ENCODE measurements around the gene BTNL2. TPM values are rescaled to one million over a fixed set of nuclear protein-coding genes. Genes with fewer than 3 reads are reported as not detected.

Gene BTNL2
- total and polyA plus RNA-seq, 2 donors = not detected

- Histone ChIP-seq H3K27ac (ENCODE audit: low read depth) (no peak overlapping the region), H3K4me1 (ENCODE audit: insufficient read depth) (no peaks in the 10 kb centered on the region), H3K4me3 (ENCODE audit: low read depth, low read length) (no peak overlapping the region), H3K36me3 (ENCODE audit: insufficient read depth) (no peaks in the 10 kb centered on the region)
- DNase-seq (ENCODE audit: extremely low spot score) = no peak
- 75% methylated on average over 3 of the region's 3 CpGs for WGBS
These were observed 24.2 kb upstream of the BTNL2 start for GRCh38 chr6:32431142-32431541.

DNA sequence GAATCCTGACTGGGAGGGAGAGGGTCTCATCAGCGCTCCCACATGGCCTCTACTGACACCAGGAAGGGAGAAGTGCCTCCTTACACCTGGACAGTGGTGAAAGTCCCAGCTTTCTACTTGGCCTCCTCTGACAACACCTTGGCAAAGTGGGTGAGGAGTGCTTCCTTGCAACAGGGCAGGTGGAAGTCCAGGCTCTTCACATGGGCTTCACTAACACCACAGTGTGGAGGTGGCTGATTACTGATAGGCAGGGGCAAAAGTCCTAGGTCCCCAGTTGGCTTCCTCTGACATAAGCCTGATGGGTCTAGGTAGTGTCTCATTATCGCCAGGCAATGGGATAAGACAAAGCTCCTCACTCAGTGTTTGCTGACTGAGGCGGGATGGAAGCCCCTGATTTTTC lies 23.2 kb upstream of the BTNL2 start:
- DNase-seq (ENCODE audit: extremely low spot score) = no peak
- Histone ChIP-seq H3K27ac (ENCODE audit: low read depth) (no peak overlapping the region), H3K4me1 (ENCODE audit: insufficient read depth) (no peaks in the 10 kb centered on the region), H3K36me3 (ENCODE audit: insufficient read depth) (no peaks in the 10 kb centered on the region), H3K4me3 (ENCODE audit: low read depth, low read length) (no peak overlapping the region)
- WGBS = 85% methylated on average over 3 of the region's 3 CpGs

GRCh38 chr6:32427934-32428474 lies 21.0 kb upstream of the BTNL2 start:
- no peak for DNase-seq (ENCODE audit: extremely low spot score)
- Histone ChIP-seq H3K27ac (ENCODE audit: low read depth) (no peak overlapping the region), H3K4me1 (ENCODE audit: insufficient read depth) (no peaks in the 10 kb centered on the region), H3K36me3 (ENCODE audit: insufficient read depth) (no peaks in the 10 kb centered on the region), H3K4me3 (ENCODE audit: low read depth, low read length) (no peak overlapping the region)
- WGBS = 94% methylated on average over 4 of the region's 4 CpGs

DNA sequence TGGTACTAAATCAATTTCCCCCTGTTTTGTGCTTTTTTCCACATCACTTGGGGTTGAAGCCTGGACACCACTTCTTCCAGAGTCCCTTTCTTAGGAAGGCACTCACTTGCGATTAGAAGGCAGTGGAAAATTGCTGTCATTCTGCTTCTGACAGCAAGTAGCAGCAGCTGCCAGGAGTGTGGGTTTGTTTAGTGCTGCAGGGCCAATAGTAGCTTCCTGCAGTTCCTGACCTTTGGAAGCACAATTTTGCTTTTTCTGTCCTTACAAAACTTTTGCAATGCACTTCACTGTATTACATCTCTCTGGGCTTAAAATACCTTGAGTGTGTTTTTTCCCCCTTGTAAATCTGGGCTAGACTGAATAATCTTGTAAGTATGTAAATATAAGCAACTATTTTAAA lies 20.2 kb upstream of the BTNL2 start:
- H3K27ac ChIP-seq (ENCODE audit: low read depth) = no peak overlapping the region
- no peaks in the 10 kb centered on the region for H3K4me1 ChIP-seq (ENCODE audit: insufficient read depth)
- H3K36me3 ChIP-seq (ENCODE audit: insufficient read depth) = no peaks in the 10 kb centered on the region
- no peak for DNase-seq (ENCODE audit: extremely low spot score)
- 39% methylated on average over 1 of the region's 1 CpG for WGBS
- no peak overlapping the region for H3K4me3 ChIP-seq (ENCODE audit: low read depth, low read length)

GRCh38 chr6:32426338-32426737 lies 19.4 kb upstream of the BTNL2 start:
- 52% methylated on average over 4 of the region's 4 CpGs for WGBS

GRCh38 chr6:32424589-32425300 lies 17.8 kb upstream of the BTNL2 start:
- H3K4me1 ChIP-seq (ENCODE audit: insufficient read depth) = no peaks in the 10 kb centered on the region
- H3K36me3 ChIP-seq (ENCODE audit: insufficient read depth) = no peaks in the 10 kb centered on the region
- H3K27ac ChIP-seq (ENCODE audit: low read depth) = no peak overlapping the region
- 81% methylated on average over 3 of the region's 3 CpGs for WGBS
- DNase-seq (ENCODE audit: extremely low spot score) = no peak
- H3K4me3 ChIP-seq (ENCODE audit: low read depth, low read length) = no peak overlapping the region

More at GRCh38 chr6:32426338-32426737, 19.4 kb upstream of the BTNL2 start:
- H3K36me3 ChIP-seq (ENCODE audit: insufficient read depth) = no peaks in the 10 kb centered on the region
- no peaks in the 10 kb centered on the region for H3K4me1 ChIP-seq (ENCODE audit: insufficient read depth)
- no peak overlapping the region for H3K27ac ChIP-seq (ENCODE audit: low read depth)
- no peak overlapping the region for H3K4me3 ChIP-seq (ENCODE audit: low read depth, low read length)
- no peak for DNase-seq (ENCODE audit: extremely low spot score)

GRCh38 chr6:32416036-32416435 lies 9.1 kb upstream of the BTNL2 start:
- no peaks in the 10 kb centered on the region for H3K4me1 ChIP-seq (ENCODE audit: insufficient read depth)
- H3K4me3 ChIP-seq (ENCODE audit: low read depth, low read length) = no peak overlapping the region
- DNase-seq (ENCODE audit: extremely low spot score) = no peak
- 63% methylated on average over 3 of the region's 3 CpGs for WGBS
- no peaks in the 10 kb centered on the region for H3K36me3 ChIP-seq (ENCODE audit: insufficient read depth)
- no peak overlapping the region for H3K27ac ChIP-seq (ENCODE audit: low read depth)

GRCh38 chr6:32415521-32416019 lies 8.6 kb upstream of the BTNL2 start:
- 6% methylated on average over 13 of the region's 13 CpGs for WGBS
- Histone ChIP-seq H3K4me1 (ENCODE audit: insufficient read depth) (no peaks in the 10 kb centered on the region), H3K27ac (ENCODE audit: low read depth) (no peak overlapping the region), H3K4me3 (ENCODE audit: low read depth, low read length) (no peak overlapping the region), H3K36me3 (ENCODE audit: insufficient read depth) (no peaks in the 10 kb centered on the region)
- peak; percentile 25 for DNase-seq (ENCODE audit: extremely low spot score)

GRCh38 chr6:32413427-32414047 lies 6.6 kb upstream of the BTNL2 start:
- H3K27ac ChIP-seq (ENCODE audit: low read depth) = no peak overlapping the region
- peak; percentile 39 for DNase-seq (ENCODE audit: extremely low spot score)
- no peak overlapping the region for H3K4me3 ChIP-seq (ENCODE audit: low read depth, low read length)
- WGBS = 7% methylated on average over 11 of the region's 11 CpGs
- H3K36me3 ChIP-seq (ENCODE audit: insufficient read depth) = no peaks in the 10 kb centered on the region
- no peaks in the 10 kb centered on the region for H3K4me1 ChIP-seq (ENCODE audit: insufficient read depth)

GRCh38 chr6:32411566-32412327 lies 4.8 kb upstream of the BTNL2 start:
- 70% methylated on average over 9 of the region's 9 CpGs for WGBS
- H3K27ac ChIP-seq (ENCODE audit: low read depth) = no peak overlapping the region
- DNase-seq (ENCODE audit: extremely low spot score) = no peak
- H3K4me1 ChIP-seq (ENCODE audit: insufficient read depth) = no peaks in the 10 kb centered on the region
- H3K36me3 ChIP-seq (ENCODE audit: insufficient read depth) = no peaks in the 10 kb centered on the region
- H3K4me3 ChIP-seq (ENCODE audit: low read depth, low read length) = no peak overlapping the region

GRCh38 chr6:32410906-32411305 lies 3.9 kb upstream of the BTNL2 start:
- 47% methylated on average over 5 of the region's 5 CpGs for WGBS
- Histone ChIP-seq H3K36me3 (ENCODE audit: insufficient read depth) (no peaks in the 10 kb centered on the region), H3K4me3 (ENCODE audit: low read depth, low read length) (no peak overlapping the region), H3K27ac (ENCODE audit: low read depth) (no peak overlapping the region), H3K4me1 (ENCODE audit: insufficient read depth) (no peaks in the 10 kb centered on the region)
- DNase-seq (ENCODE audit: extremely low spot score) = no peak

GRCh38 chr6:32406197-32406596 lies 784 bp downstream of the BTNL2 start:
- no peak for DNase-seq (ENCODE audit: extremely low spot score)
- H3K27ac ChIP-seq (ENCODE audit: low read depth) = no peak overlapping the region
- H3K4me1 ChIP-seq (ENCODE audit: insufficient read depth) = no peaks in the 10 kb centered on the region
- 79% methylated on average over 9 of the region's 9 CpGs for WGBS
- no peaks in the 10 kb centered on the region for H3K36me3 ChIP-seq (ENCODE audit: insufficient read depth)
- no peak overlapping the region for H3K4me3 ChIP-seq (ENCODE audit: low read depth, low read length)

- WGBS = 14% methylated on average over 1 of the region's 1 CpG
- Histone ChIP-seq H3K4me3 (ENCODE audit: low read depth, low read length) (no peak overlapping the region), H3K4me1 (ENCODE audit: insufficient read depth) (no peaks in the 10 kb centered on the region), H3K27ac (ENCODE audit: low read depth) (no peak overlapping the region), H3K36me3 (ENCODE audit: insufficient read depth) (no peaks in the 10 kb centered on the region)
- DNase-seq (ENCODE audit: extremely low spot score) = no peak
These were observed 1.3 kb downstream of the BTNL2 start for GRCh38 chr6:32405656-32406055.

Data from urinary bladder (tissue), 4 donors.